H1 (cell line): ENCODE measurements around the gene CDHR5. TPM values are rescaled to one million over a fixed set of nuclear protein-coding genes. Genes with fewer than 3 reads are reported as not detected.

Experiments
- GABPA ChIP-seq: IDR thresholded peaks from 2 replicates; pipeline ENCODE4 v1.6.1; 2011; ENCODE audit warnings: mild to moderate bottlenecking, low read length, moderate library complexity, borderline replicate concordance; ENCODE audit not compliant: insufficient read depth
- MAFK ChIP-seq: IDR thresholded peaks from 2 replicates; pipeline ENCODE4 v1.6.1; 2012; ENCODE audit warnings: low read depth, mild to moderate bottlenecking, improper control_type of control experiment, low read length
- RAD21 ChIP-seq, 2 experiments: IDR thresholded peaks in 1 of 2; conservative IDR thresholded peaks in 1 of 2; 2 replicates each; pipeline ENCODE4 v1.6.1; 2011; ENCODE audit warnings: low read depth in 2 of 2, low read length in 2 of 2, improper control_type of control experiment in 1 of 2, inconsistent platforms in 1 of 2, mild to moderate bottlenecking in 1 of 2, moderate library complexity in 1 of 2
- polyA plus RNA-seq, 7 experiments: library from polyadenylated mRNA; depleted of rRNA in 3 of 7; stranded (reverse) in 5 of 7; unstranded in 2 of 7; fragments of >200 nt in 5 of 7; fragments of 200-250 nt in 2 of 7; gene quantifications; 1 replicate in 5 of 7; 2 replicates in 1 of 7; 4 replicates in 1 of 7; pipeline versions ENCODE4 v1.2.1 to v1.2.3, GENCODE V29; 2011 to 2013; ENCODE audit warnings: missing spikeins in 2 of 7, mixed read lengths in 2 of 7
- total RNA-seq: library from RNA; stranded (reverse); fragmentation: NEBNext Ultra II Directional; extraction: Animal tissue kit (Norgen Biotek cat#: 25700); gene quantifications from 2 replicates; pipeline ENCODE4 v1.2.1, GENCODE V29; 2021

CDHR5 gene
- total and polyA plus RNA-seq, 2 of the 8 experiments (the other 6 are each of a cell fraction or from before 2014, with no cell fraction given) = not detected

DNA sequence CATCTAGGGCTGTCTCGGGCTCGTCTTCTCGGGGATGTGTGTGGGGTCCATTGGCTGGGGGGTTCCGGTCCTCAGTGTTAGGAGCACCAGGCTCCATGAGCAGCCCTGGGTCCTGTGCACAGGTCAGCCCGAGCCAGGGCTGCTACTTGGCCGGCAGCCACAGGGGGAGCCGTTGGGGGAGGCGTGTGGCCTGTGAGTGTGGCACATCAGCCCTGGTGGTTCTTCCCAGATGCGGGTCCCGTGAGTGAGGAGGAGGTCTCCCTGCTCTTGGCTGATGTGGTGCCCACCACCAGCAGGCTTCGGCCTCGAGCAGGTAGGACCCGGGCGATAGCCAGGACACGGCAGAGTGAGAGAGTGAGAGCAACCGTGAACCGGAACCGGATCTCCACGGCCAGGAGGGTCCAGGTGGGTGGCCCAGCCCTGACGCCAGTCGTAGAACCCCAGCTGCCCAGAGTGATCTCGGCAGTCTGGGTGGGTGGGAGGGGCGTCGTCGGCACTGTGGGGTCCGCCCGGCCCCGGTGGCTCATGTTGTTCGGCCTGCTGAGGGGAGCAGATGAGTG, 27.5 kb downstream of the CDHR5 start (continued):
- TF ChIP-seq RAD21 (IDR thresholded peaks at IDR 0.05 in 1 of 2, conservative IDR thresholded peaks at IDR 0.05 in 1 of 2; ENCODE audit: low read depth in 2 of 2, low read length in 2 of 2) (peak; percentile 27 to 52), MAFK (no peak), GABPA (peak; percentile 69; the same call in 1 of the 2 replicates)
